Mesenchymal stem cell (in vitro differentiated cells and primary cell): ENCODE data around the gene KRT6B.

Experiments
- DNase-seq: peaks from one replicate; pipeline ENCODE4 v3.0.0-alpha.2; 2013
- H2AFZ ChIP-seq: one replicate; pipeline ENCODE4 v1.6.1; 2013; ENCODE audit warnings: low read depth, mild to moderate bottlenecking, control low read depth, inconsistent platforms, low read length, moderate library complexity
- H2AK5ac ChIP-seq: 2 replicates; pipeline ENCODE4 v1.6.1; 2013; ENCODE audit warnings: low read length, moderate library complexity, mild to moderate bottlenecking, inconsistent platforms; ENCODE audit not compliant: severe bottlenecking
- H2BK120ac ChIP-seq: one replicate; pipeline ENCODE4 v1.6.1; 2013; ENCODE audit warnings: low read depth, mild to moderate bottlenecking, inconsistent platforms, low read length, moderate library complexity
- H2BK12ac ChIP-seq, 2 experiments: one replicate each; pipeline ENCODE4 v1.6.1; 2013; ENCODE audit warnings: inconsistent platforms in 2 of 2, low read length in 2 of 2, mild to moderate bottlenecking in 2 of 2, moderate library complexity in 2 of 2, control low read depth in 1 of 2
- H2BK15ac ChIP-seq: one replicate; pipeline ENCODE4 v1.6.1; 2013; ENCODE audit warnings: mild to moderate bottlenecking, low read depth, inconsistent platforms; ENCODE audit not compliant: poor library complexity, severe bottlenecking
- H2BK5ac ChIP-seq: 2 replicates; pipeline ENCODE4 v1.6.1; 2013; ENCODE audit warnings: low read depth, mild to moderate bottlenecking, low read length, control low read depth, inconsistent platforms; ENCODE audit not compliant: poor library complexity, severe bottlenecking
- H3K14ac ChIP-seq, 2 experiments: one replicate each; pipeline ENCODE4 v1.6.1; 2013; ENCODE audit warnings: inconsistent platforms in 2 of 2, low read length in 2 of 2, control low read depth in 1 of 2, mild to moderate bottlenecking in 1 of 2, moderate library complexity in 1 of 2
- H3K18ac ChIP-seq, 2 experiments: one replicate each; pipeline ENCODE4 v1.6.1; 2013; ENCODE audit warnings: inconsistent platforms in 2 of 2, low read length in 2 of 2, control low read depth in 1 of 2, low read depth in 1 of 2, mild to moderate bottlenecking in 1 of 2
- H3K23ac ChIP-seq, 2 experiments: one replicate each; pipeline ENCODE4 v1.6.1; 2013; ENCODE audit warnings: inconsistent platforms in 2 of 2, low read length in 2 of 2, mild to moderate bottlenecking in 2 of 2, moderate library complexity in 2 of 2, control low read depth in 1 of 2
- H3K27ac ChIP-seq: 2 replicates; pipeline ENCODE4 v1.5.1; 2013; ENCODE audit warnings: mild to moderate bottlenecking, moderate library complexity, low read length, control low read depth, inconsistent platforms; ENCODE audit not compliant: poor library complexity, severe bottlenecking
- H3K27me3 ChIP-seq, 2 experiments: 2 replicates each; pipeline versions ENCODE4 v1.6.1 to v1.7.0; 2013; ENCODE audit warnings: low read length in 2 of 2, mild to moderate bottlenecking in 2 of 2, moderate library complexity in 2 of 2, control low read depth in 1 of 2, inconsistent platforms in 1 of 2; ENCODE audit not compliant: control insufficient read depth in 1 of 2, insufficient read depth in 1 of 2
- H3K36me3 ChIP-seq, 2 experiments: 2 replicates each; pipeline versions ENCODE4 v1.6.1 to v1.7.0; 2013; ENCODE audit warnings: low read length in 2 of 2, control low read depth in 1 of 2, inconsistent platforms in 1 of 2, low read depth in 1 of 2, mild to moderate bottlenecking in 1 of 2; ENCODE audit not compliant: insufficient read depth in 2 of 2, control insufficient read depth in 1 of 2
- H3K4ac ChIP-seq, 2 experiments: one replicate each; pipeline ENCODE4 v1.6.1; 2013; ENCODE audit warnings: inconsistent platforms in 2 of 2, low read length in 2 of 2, mild to moderate bottlenecking in 2 of 2, moderate library complexity in 2 of 2, control low read depth in 1 of 2, low read depth in 1 of 2
- H3K4me1 ChIP-seq: 2 replicates; pipeline ENCODE4 v1.6.1; 2013; ENCODE audit warnings: low read depth, low read length, control low read depth; ENCODE audit not compliant: control insufficient read depth, insufficient read depth
- H3K4me2 ChIP-seq: 2 replicates; pipeline ENCODE4 v1.6.1; 2013; ENCODE audit warnings: low read length, mild to moderate bottlenecking, inconsistent platforms; ENCODE audit not compliant: poor library complexity, severe bottlenecking
- H3K4me3 ChIP-seq, 2 experiments: 2 replicates each; pipeline versions ENCODE4 v1.5.1 to v1.7.0; 2013; ENCODE audit warnings: low read length in 2 of 2, mild to moderate bottlenecking in 2 of 2, control low read depth in 1 of 2, low read depth in 1 of 2; ENCODE audit not compliant: insufficient read depth in 1 of 2
- H3K79me1 ChIP-seq: replicated peaks from 2 replicates; pipeline ENCODE4 v1.6.1; 2013; ENCODE audit warnings: mild to moderate bottlenecking, control low read depth, low read length, inconsistent platforms; ENCODE audit not compliant: poor library complexity, severe bottlenecking
- H3K9ac ChIP-seq: 2 replicates; pipeline ENCODE4 v1.7.0; 2013; ENCODE audit warnings: mild to moderate bottlenecking, low read length, moderate library complexity
- H3K9me3 ChIP-seq: 2 replicates; pipeline ENCODE4 v1.7.0; 2013; ENCODE audit warnings: mild to moderate bottlenecking, low read length; ENCODE audit not compliant: control insufficient read depth
- H4K8ac ChIP-seq: one replicate; pipeline ENCODE4 v1.6.1; 2013; ENCODE audit warnings: inconsistent platforms, mild to moderate bottlenecking, low read length, moderate library complexity
- H4K91ac ChIP-seq: one replicate; pipeline ENCODE4 v1.6.1; 2013; ENCODE audit warnings: mild to moderate bottlenecking, low read length, inconsistent platforms
- WGBS: methylation state at CpG from one replicate; pipeline ENCODE4 v1.1.7; 2013; ENCODE audit warnings: mixed read lengths; 5-methylcytosine and 5-hydroxymethylcytosine counted together

KRT6B gene

DNA sequence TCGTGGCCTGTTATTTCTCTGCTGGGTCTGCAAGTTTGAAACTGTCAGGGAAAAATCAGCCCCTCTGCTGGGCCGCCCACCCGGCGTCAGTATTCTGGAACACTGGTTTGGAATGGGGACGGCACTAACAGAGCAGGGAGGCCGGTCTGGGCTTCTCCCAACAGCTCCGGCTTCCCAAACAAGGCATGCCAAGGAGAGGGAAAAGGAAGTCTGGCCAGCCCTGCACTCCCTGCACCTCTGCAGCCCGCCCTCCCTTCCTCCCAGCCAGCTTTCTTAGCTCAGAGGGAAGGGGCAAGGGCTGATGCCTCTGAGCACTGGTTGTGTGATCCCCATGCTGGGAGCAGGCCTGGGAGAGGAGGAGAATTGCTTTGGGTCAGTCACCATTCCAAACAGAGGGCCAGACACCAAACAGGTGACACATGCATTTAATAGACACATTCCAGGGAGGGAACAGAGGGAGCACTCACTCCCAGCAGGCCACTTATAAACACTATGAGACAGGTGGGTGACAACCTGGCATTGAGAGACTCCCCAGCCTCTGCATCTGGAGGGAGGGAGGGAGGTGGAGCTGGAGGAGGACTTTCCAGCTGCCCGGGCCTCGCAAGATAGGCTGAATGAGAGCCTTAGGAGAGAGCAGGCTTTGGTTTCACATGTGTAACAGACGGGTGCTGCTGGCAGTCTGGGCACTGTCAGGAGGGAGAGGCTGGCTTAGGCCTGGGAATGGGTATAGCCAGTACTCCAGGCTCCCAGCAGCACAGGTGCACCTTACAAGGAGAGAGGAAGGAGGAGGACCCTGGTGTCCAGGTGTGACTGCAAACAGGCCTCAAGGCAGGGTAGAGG is 28.1 kb downstream of the KRT6B start:
- H3K23ac ChIP-seq: no peak overlapping the region
- H2AFZ ChIP-seq: no peak overlapping the region
- 65% methylated on average over 10 of the region's 11 CpGs for WGBS
- H4K8ac ChIP-seq: no peak overlapping the region
- no peak overlapping the region for H3K4me3 ChIP-seq
- no peak overlapping the region for H2AK5ac ChIP-seq
- H4K91ac ChIP-seq: no peak overlapping the region
- H3K27ac ChIP-seq: no peak overlapping the region
- no peaks in the 10 kb centered on the region for H3K79me1 ChIP-seq
- no peak overlapping the region for H3K14ac ChIP-seq
- H3K9ac ChIP-seq: no peak overlapping the region
- no peaks in the 10 kb centered on the region for H3K4me1 ChIP-seq
- H3K36me3 ChIP-seq: no peaks in the 10 kb centered on the region
- H3K4ac ChIP-seq: no peak overlapping the region
- H2BK120ac ChIP-seq: no peak overlapping the region
- H3K9me3 ChIP-seq: no peaks in the 10 kb centered on the region
- H2BK15ac ChIP-seq: no peak overlapping the region
- no peak overlapping the region for H2BK12ac ChIP-seq
- H2BK5ac ChIP-seq: no peak overlapping the region
- DNase-seq: no peak
- no peak overlapping the region for H3K18ac ChIP-seq
- no peak overlapping the region for H3K4me2 ChIP-seq
- peaks cover 43 to 77% of the 10 kb centered on the region in 2 experiments for H3K27me3 ChIP-seq

DNA sequence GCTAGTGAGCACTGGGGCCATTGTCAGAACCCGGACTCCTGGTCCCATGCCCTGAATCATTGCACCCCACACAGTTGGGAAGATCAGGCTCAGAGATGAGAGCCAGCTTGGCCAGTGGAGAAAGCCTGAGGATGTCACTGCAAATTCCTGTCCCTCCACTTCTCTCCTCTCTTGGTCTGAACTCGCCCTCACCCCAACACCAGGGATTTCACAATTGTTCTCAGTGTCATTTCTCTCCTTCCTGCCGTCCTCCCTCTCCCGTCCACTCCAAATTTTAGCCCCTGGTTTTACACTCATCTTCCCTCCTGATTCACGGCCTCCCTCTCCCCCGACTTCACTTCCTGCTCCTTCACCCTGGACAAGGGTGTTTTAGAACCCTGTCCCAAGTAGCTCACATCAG is 28.9 kb downstream of the KRT6B start:
- Histone ChIP-seq H4K91ac (no peak overlapping the region), H2BK15ac (no peak overlapping the region), H3K27ac (no peak overlapping the region), H3K14ac (no peak overlapping the region), H2AK5ac (no peak overlapping the region), H2BK120ac (no peak overlapping the region), H3K79me1 (no peaks in the 10 kb centered on the region), H2BK12ac (no peak overlapping the region), H3K9ac (no peak overlapping the region), H3K18ac (no peak overlapping the region), H3K36me3 (no peaks in the 10 kb centered on the region), H3K4me1 (no peaks in the 10 kb centered on the region), H3K4me3 (no peak overlapping the region), H3K9me3 (no peaks in the 10 kb centered on the region), H3K4me2 (no peak overlapping the region), H3K27me3 (peaks cover 42 to 68% of the 10 kb centered on the region in 2 experiments), H3K4ac (no peak overlapping the region), H3K23ac (peak overlapping the region in 1 of 2 experiments; percentile 36), H2AFZ (no peak overlapping the region), H2BK5ac (no peak overlapping the region), H4K8ac (no peak overlapping the region)
- 63% methylated on average over 6 of the region's 6 CpGs for WGBS
- no peak for DNase-seq

DNA sequence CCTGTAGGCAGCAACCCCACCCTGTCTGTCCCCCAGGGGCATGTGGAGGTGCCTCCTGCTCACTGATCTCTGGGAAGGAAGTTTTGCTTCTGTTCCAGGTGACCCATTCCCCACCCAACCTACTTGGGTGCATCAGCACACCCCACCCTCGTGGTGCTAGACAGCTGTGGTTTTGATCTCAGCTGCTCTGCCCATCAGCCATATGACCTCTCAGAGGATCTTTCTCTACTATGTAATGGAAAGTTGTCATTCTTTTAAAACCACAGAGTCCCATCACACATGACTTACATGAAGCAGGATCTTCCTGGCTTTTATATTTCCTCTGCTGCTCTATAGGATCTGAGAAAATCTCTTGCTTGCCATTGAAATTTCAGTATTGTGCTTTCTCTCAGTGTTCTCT is 32.3 kb downstream of the KRT6B start:
- Histone ChIP-seq H2BK120ac (no peak overlapping the region), H2AK5ac (no peak overlapping the region), H3K23ac (no peak overlapping the region), H3K14ac (no peak overlapping the region), H3K79me1 (no peaks in the 10 kb centered on the region), H4K91ac (no peak overlapping the region), H2BK15ac (no peak overlapping the region), H3K9ac (no peak overlapping the region), H3K4me2 (no peak overlapping the region), H2AFZ (no peak overlapping the region), H3K9me3 (no peaks in the 10 kb centered on the region), H4K8ac (no peak overlapping the region), H2BK12ac (no peak overlapping the region), H3K27ac (no peak overlapping the region), H3K4ac (no peak overlapping the region), H2BK5ac (no peak overlapping the region), H3K18ac (no peak overlapping the region), H3K36me3 (no peaks in the 10 kb centered on the region), H3K4me1 (peaks cover 2% of the 10 kb centered on the region), H3K4me3 (no peak overlapping the region), H3K27me3 (peaks cover 41 to 45% of the 10 kb centered on the region in 2 experiments)
- DNase-seq: peak; percentile 4
- WGBS: 67% methylated on average over 1 of the region's 1 CpG

DNA sequence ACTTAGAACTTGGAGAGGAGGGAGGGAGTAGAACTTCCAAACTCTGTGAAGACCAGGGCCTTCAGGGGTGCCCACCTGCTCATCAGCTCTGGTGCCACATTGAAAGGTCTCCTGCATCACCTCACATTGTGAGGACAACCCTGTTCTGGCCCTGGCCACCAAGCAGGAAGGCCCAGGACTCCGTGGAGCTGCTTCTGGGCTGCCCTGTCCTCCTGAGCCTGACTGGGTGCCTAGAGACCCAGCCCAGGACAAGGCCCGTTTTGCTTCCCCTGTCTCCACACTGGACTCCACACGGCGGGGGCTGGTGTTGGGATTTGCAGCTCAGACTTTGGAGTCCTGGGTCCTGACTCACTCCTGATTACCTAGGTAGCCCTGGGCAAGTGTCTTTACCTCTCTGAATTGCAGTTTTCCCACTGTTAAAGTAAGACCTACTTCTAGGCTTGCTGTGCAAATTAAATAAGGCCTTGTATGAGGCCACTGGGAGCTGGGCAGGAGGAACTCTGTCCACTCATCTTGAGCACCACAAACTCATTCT is 33.3 kb downstream of the KRT6B start:
- Histone ChIP-seq H4K8ac (no peak overlapping the region), H3K23ac (no peak overlapping the region), H3K79me1 (no peaks in the 10 kb centered on the region), H3K36me3 (no peaks in the 10 kb centered on the region), H3K9ac (no peak overlapping the region), H2BK5ac (no peak overlapping the region), H3K27me3 (peaks cover 36 to 43% of the 10 kb centered on the region in 2 experiments), H3K18ac (no peak overlapping the region), H2BK12ac (no peak overlapping the region), H3K4ac (no peak overlapping the region), H3K27ac (no peak overlapping the region), H2BK120ac (no peak overlapping the region), H3K4me2 (no peak overlapping the region), H4K91ac (no peak overlapping the region), H3K4me3 (no peak overlapping the region), H2AFZ (no peak overlapping the region), H3K14ac (peak overlapping the region in 1 of 2 experiments; percentile 85), H2BK15ac (no peak overlapping the region), H3K4me1 (peaks cover 2% of the 10 kb centered on the region), H3K9me3 (no peaks in the 10 kb centered on the region), H2AK5ac (no peak overlapping the region)
- no peak for DNase-seq
- WGBS: 70% methylated on average over 4 of the region's 4 CpGs
